ENCODE measurements around the gene SLC25A28.
A peak's percentile ranks its signal among the peaks of the same experiment; 100 is the strongest.
"Not testable (repeated sequence)": the region's sequence is repeated elsewhere in the genome, so short reads cannot be mapped to it uniquely, and the experiment has no call there.

SLC25A28 gene

DNA sequence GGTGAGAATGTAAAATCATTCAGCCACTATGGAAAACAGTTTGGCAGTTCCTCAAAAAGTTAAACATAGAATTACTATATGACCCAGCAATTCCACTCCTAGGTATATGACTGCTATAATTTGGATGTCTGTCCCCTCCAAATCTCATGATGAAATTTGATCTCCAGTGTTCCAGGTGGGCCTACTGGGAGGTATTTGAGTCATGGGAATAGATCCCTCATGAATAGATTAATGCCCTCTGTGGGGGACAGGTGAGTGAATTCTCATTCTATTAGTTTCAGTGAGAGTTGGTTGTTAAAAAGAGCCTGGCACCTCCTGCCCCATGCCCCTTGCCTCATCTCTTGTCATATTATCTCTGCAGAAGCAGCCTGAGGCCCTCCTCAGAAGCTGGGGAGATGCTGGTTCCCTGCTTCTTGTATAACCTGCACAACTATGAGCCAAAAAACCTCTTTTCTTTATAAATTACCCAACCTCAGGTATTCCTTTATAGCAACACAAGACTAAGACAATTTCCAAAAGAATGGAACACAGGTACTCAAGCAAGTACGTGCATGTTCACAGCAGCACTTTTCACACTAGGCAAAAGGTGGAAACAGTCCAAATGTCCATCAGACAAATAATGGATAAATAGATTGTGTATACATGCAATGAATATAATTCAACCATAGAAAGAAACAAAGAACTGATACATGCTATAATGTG is 8.8 kb upstream of the SLC25A28 start:
- no peak for DNase-seq (ENCODE audit: low read depth)

GRCh38 chr10:99625124-99625523 is 4.9 kb upstream of the SLC25A28 start:
- DNase-seq (ENCODE audit: low read depth): not testable (repeated sequence)

DNA sequence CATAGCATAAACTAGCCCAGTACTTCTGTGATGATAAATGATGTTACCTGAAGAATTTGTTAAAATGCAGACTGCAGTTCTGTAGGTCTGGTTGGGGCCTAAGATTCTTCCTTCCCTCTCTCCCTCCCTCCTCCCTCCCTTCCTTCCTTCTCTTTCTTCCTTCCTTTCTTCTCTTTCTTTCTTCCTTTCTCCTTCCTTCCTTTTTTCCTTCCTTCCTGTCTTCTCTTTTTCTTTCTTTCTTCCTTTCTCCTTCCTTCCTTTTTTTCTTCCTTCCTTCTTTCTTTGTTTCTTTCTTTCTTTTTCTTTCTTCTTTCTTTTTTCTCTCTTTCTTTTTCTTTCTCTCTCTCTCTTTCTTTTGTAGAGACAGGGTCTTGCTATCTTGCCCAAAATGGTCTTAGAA is 3.7 kb upstream of the SLC25A28 start:
- no peak for DNase-seq (ENCODE audit: low read depth)

DNA sequence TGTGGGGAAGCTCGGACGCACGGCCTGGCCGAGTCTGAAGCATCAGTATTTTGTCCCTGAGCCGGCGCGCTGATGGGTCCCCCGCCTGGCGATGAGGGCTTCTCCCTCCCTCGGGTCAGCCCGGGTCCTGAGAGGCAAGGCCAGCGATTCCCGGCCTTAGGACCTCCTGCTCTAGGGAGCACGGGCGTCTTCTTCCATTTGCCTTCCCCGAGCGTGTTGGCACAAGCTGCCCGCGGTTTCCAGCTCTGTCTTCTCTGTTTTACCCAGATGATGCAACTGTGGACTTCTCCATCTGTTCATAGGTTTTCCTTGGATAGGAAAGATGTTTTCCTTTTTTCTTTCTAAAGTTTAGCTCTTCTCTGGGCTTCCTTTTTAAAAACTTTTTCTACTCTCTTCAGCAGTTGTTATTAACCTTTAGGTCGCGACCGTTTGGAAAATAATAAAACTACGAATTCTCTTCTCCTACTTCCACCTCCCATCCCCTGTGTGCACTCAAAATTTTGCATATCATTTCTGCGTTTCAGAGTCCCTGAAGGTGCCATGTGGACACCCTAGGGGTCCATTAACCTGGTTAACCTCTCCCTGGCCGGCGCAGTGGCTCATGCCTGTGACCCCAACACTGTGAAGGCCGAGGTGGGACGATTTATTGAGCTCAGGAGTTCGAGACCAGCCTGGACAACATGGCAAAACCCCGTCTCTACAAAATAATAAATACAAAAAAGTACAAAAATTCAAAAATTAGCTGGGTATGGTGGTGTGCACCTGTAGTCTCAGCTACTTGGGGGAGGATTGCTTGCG is 1.4 kb upstream of the SLC25A28 start:
- no peak for DNase-seq (ENCODE audit: low read depth)

DNA sequence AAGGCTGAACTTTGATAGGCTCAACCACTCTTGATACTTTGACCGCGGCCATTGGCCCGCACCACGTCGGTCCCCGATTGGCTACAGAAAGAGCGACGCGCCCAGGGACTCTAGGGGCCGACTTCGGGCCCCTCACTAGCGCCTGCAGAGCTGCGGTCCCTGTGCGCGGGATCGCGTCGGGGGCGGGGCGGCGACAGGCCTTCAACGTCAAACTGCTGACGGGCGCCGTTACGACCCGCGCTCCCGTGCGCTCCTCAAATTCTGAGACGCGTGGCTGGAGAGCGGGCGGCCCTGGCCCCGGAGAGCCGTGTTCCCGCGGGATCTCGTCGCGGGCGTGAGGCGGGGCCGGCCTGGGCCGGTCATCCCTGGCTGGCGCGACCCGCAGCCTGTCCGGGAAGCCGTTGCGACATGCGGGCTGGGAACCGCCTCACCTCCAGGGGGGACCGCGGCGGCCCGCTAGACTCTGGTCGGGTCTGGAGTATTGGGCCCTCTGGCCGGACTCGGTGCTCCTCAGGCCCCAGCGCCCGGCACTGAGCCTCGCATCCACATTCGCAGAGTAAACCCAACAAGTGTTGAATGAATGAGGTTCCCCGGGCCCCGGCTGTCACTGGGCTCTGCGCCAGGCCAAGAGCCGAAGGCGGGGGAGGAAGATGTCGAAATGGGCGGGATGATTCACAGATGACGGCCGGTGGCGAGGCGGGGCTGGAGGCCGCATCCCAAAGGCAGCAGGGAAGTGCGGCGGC is 643 bp upstream of the SLC25A28 start:
- peak; percentile 86 for DNase-seq (ENCODE audit: low read depth)

DNA sequence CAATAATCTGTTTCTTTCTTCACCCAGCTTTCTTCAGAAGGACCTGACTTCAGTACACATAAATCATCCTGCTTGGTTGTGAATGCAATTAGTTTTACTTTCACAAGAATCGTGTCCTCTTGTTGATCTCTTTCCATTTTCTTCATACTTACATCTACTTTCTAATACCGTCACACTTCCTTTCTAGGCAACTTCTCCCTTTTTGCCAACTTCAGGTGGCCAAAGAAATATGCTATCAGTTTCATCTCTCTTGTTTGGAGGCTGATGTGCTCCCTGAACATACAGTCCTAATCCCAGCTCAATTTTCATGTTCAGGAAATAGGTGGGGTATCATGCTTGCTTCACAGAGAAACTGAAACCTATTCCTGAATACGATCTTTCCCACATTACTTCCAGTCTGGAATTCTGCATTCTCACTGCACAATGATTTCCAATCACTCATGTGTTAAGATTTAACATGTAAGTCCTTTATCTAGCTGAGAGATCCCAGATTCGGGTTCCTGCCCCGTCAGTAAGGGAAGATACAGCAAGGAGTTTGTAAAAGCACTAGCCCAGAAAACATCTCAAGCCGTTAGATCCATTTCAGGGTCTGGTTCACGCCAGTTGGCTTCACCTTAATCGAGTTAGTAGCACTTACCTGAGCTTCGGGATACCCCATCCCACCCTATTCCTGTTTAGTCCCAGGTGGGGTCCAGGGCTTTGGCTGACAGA is 994 bp downstream of the SLC25A28 start:
- no peak for DNase-seq (ENCODE audit: low read depth)

- no peak for DNase-seq (ENCODE audit: low read depth)
Observed at GRCh38 chr10:99617696-99618095, 2.5 kb downstream of the SLC25A28 start.

DNA sequence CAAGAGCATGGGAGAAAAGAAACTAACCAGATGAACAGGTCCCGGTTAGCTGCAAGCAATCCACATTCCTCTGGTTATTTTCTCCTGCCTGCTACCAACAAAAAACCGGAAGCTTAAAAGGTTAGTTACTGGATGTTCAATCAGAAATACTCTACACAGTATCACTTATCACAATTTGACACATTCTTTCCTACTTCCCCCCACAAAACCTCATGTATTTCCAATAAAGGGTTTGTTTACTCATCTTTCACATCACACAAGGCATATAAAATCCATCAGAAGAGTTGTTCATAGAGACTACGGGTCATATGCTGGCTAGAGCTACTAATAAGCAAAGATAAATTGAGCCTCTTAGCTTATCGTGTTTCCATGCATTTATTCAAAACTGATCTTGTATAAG is 4.8 kb downstream of the SLC25A28 start:
- DNase-seq (ENCODE audit: low read depth): no peak

GRCh38 chr10:99612167-99612831 is 7.9 kb downstream of the SLC25A28 start:
- no peak for DNase-seq (ENCODE audit: low read depth)

DNA sequence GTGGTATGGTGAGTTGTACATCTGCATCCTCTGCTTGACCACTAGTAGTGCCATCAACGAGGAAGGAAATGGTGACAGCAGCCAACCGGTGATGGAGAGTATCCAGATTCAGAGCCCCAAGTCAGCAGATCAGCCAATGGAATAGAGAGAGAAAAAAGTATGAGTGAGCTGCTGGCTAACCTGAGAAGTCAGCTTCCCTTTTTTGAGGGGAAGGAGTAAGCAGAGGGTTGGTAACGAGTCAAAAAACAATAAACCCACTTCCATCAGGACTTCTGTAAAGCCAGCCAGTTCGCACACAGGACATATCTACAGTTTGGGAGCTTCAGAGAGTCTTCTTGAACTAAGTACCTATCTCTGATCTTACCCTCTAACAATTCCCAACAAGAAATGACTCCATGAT is 8.9 kb downstream of the SLC25A28 start:
- no peak for DNase-seq (ENCODE audit: low read depth)

GRCh38 chr10:99610221-99610620 is 10.0 kb downstream of the SLC25A28 start:
- no peak for DNase-seq (ENCODE audit: low read depth)

DNA sequence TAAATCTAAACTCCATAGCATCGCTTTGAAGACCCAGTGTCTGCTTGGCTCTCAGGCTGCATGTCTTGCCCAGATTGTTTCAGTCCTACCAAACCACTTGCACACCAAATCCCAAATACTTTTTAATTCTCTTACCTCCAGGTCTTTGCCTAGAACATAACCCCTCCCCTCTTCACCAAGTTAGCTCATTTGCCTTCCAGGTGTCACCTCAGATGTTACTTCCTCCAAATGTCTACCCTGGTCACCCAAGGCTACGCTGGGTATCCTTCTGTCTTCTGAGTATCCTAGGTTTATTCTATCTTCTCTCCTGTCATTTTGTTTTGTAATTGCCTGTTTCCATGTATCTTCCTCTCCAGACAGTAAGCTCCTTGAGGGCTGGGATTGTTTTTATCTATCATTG is 11.1 kb downstream of the SLC25A28 start:
- DNase-seq (ENCODE audit: low read depth): no peak

DNA sequence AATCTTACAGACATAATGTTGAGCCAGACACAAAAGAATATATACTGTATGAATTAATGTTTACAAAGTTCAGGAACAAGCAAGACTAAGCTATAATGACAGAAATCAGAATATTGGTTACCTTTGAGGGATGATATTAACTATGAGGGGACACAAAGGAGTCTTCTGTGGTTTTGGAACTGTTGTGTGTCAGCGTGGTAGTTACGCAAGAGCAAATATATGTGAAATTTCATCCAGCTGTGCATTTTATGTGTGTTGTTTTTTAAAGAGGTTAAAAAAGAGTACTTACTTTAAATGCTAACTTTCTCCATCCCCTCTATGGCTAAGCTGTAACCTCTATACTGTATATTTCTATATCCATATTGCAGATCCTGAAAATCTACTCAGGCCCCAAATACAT is 14.9 kb downstream of the SLC25A28 start:
- no peak for DNase-seq (ENCODE audit: low read depth)

GRCh38 chr10:99604862-99605261 is 15.4 kb downstream of the SLC25A28 start:
- no peak for DNase-seq (ENCODE audit: low read depth)

DNA sequence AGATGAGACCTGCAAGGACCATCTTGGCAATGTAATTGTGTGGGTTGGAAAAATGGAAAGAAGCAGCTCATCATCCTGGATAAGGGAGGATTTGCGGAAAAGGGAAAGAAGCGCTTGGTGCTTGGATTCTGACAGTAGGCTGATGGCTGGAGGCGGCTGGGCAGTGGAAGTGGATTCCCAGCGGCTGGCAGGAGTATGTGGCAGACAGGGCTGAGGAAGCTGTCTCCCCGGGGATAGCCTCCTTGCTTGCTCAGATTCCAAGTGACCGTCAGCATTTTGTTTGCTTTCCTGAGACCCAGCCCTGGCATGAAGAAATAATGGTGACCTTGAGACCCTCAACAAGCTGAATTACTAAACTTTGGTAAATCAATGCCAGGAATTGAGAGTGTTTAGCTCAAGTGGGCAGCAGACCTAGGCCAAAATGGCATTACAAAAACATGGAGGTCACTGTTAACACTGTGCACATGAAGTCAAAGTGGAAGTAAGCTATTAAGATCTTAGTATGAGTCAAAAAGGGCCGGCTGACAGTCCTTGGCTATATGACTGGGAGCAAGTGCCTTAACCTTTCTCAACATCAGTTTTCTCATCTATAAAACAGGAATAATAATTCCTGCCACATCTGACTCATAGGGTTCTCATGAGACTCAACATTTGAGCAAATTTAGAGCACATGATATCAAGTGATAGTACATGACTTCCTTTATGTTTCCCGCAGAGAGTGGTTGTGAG is 21.3 kb downstream of the SLC25A28 start:
- no peak for DNase-seq (ENCODE audit: low read depth)

DNA sequence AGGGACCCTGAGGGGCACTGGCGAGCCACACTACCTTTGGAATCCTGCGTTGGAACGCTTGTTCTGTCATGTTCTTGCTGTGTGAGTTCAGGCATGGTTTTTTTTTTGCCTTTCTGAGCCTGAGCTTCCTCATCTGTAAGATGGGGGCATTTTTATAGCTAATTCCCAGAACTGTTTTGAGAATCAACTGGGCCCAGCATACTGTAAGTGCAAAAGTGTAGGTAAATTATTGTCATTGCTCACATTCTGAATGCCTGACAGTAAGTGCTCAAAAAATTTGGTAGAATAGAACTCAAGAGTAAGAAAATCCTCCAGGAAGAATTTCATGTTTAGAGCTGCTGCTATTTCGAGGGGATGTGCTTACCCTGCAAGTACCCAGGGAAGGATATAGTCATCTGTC is 22.2 kb downstream of the SLC25A28 start:
- no peak for DNase-seq (ENCODE audit: low read depth)

- DNase-seq (ENCODE audit: low read depth): not testable (repeated sequence)
Observed at GRCh38 chr10:99596708-99597107, 23.5 kb downstream of the SLC25A28 start.

- DNase-seq (ENCODE audit: low read depth): no peak
Observed at GRCh38 chr10:99595770-99596465, 24.3 kb downstream of the SLC25A28 start.

DNA sequence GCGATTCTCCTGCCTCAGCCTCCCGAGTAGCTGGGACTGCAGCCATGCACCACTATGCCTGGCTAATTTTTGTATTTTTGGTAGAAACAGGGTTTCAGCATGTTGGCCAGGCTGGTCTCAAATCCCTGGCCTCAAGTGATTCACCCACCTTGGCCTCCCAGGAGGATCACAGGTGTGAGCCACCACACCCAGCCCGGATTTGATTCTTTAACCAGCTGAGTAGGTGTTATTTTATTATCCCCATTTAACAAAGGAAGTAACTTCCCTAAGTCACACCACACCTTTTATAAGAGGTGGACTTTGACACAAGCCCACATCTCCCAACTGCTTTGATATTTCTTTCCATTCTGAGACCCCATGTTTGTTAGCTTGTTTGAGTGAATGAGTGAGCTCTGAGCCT is 25.0 kb downstream of the SLC25A28 start:
- DNase-seq (ENCODE audit: low read depth): no peak

DNA sequence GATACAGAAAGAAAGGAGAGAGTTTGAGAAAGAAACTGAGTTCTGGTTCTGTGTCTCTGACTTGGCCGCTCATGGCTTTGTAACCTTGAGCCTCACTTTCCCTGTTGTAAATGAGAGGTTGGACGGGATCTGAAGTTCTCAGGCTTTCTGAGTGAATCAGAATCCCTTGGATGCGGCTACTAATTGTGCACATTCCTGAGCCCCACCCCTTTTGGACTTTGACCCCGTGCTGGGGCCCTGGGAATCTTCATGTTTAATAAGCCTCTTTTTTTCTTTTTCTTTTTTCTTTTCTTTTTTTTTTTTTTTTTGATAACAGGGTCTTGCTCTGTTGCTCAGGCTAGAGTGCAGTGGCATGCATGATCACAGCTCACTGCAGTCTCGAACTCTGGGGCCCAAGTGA is 26.9 kb downstream of the SLC25A28 start:
- DNase-seq (ENCODE audit: low read depth): no peak
